GM12878 (cell line): ENCODE results near the gene TRNT1. TPM values are rescaled to one million over a fixed set of nuclear protein-coding genes. Genes with fewer than 3 reads are reported as not detected.

Experiments used
- ATAC-seq: fragments of 200-7000 bp; cut with Tn5 transposase; 3 replicates; pipeline ENCODE4 v1.9.1; 2020; ENCODE audit warnings: mild to moderate bottlenecking, moderate library complexity
- Bru-seq: library from RNA; stranded (reverse); fragments of 400-500 nt; gene quantifications from one replicate; lab custom pipeline; 2021; lab: Mats Ljungman, UMichigan
- BruChase-seq, 2 experiments: library from RNA; stranded (reverse); fragments of 400-500 nt; gene quantifications; one replicate each; lab custom pipeline; 2021; lab: Mats Ljungman, UMichigan
- BruUV-seq: library from RNA; stranded (reverse); fragments of 400-500 nt; replicated peaks from 2 replicates; lab custom pipeline; 2021; lab: Mats Ljungman, UMichigan
- CTCF ChIA-PET: fragments of 300-600 bp; sonication (Branson Sonifier 250); formaldehyde crosslinking; extraction: SDS; loops from one replicate; lab custom pipeline; 2021; ENCODE audit warnings: inconsistent platforms; lab: Yijun Ruan, JAX
- POLR2A ChIA-PET: fragments of 350-600 bp; formaldehyde crosslinking; extraction: SDS; loops from one replicate; lab custom pipeline; 2021; ENCODE audit warnings: inconsistent platforms; lab: Charles Lee
- RAD21 ChIA-PET: fragments of 300-600 bp; sonication (Branson Sonifier 250); formaldehyde crosslinking; loops from one replicate; lab custom pipeline; 2023; ENCODE audit warnings: antibody characterized with exemption; ENCODE audit not compliant: unreplicated experiment; lab: Charles Lee
- SMC1A ChIA-PET: fragments of 300-600 bp; sonication (Branson Sonifier 250); formaldehyde crosslinking; loops from one replicate; lab custom pipeline; 2023; ENCODE audit not compliant: unreplicated experiment, uncharacterized antibody; lab: Charles Lee
- DNase-seq: peaks from one replicate; pipeline ENCODE4 v3.0.0-alpha.2; 2011; ENCODE audit warnings: low read depth, low spot score
- FAIRE-seq: peaks from 3 replicates; lab custom pipeline; 2011; peaks lifted over from hg19 to GRCh38; lab: Jason Lieb, UNC
- H2AFZ ChIP-seq: 2 replicates; pipeline ENCODE4 v1.6.0; 2011; ENCODE audit warnings: low read depth, low read length, control low read depth; ENCODE audit not compliant: control insufficient read depth
- H3K27ac ChIP-seq: 2 replicates; pipeline ENCODE4 v1.5.1; 2011; ENCODE audit warnings: control low read depth; ENCODE audit not compliant: control insufficient read depth, insufficient read depth
- H3K27me3 ChIP-seq, 2 experiments: replicated peaks in 1 of 2; 2 replicates each; pipeline versions ENCODE4 v1.6.0 to v1.6.1; 2011; ENCODE audit warnings: low read length in 1 of 2; ENCODE audit not compliant: control insufficient read depth in 2 of 2, insufficient read depth in 2 of 2
- H3K36me3 ChIP-seq, 2 experiments: 2 replicates each; pipeline ENCODE4 v1.5.1; 2011; ENCODE audit warnings: low read length in 1 of 2; ENCODE audit not compliant: control insufficient read depth in 2 of 2, insufficient read depth in 2 of 2
- H3K4me1 ChIP-seq: 2 replicates; pipeline ENCODE4 v1.6.1; 2011; ENCODE audit warnings: mild to moderate bottlenecking, low read length, moderate library complexity, mixed read lengths; ENCODE audit not compliant: control insufficient read depth, insufficient read depth
- H3K4me2 ChIP-seq: 2 replicates; pipeline ENCODE4 v1.6.0; 2011; ENCODE audit warnings: control low read depth; ENCODE audit not compliant: control insufficient read depth, insufficient read depth
- H3K4me3 ChIP-seq: fragments of 200-600 bp; sonication (generic); 2 replicates; pipeline ENCODE4 v1.5.1; 2016
- H3K79me2 ChIP-seq: 2 replicates; pipeline ENCODE4 v1.6.0; 2011; ENCODE audit warnings: low read length; ENCODE audit not compliant: control insufficient read depth, insufficient read depth
- H3K9ac ChIP-seq: 2 replicates; pipeline ENCODE4 v1.8.0; 2011; ENCODE audit warnings: low read length, control low read depth, mixed read lengths; ENCODE audit not compliant: control insufficient read depth, insufficient read depth
- H3K9me3 ChIP-seq: replicated peaks from 3 replicates; pipeline ENCODE4 v1.5.1; 2011; ENCODE audit warnings: mild to moderate bottlenecking, low read length; ENCODE audit not compliant: control insufficient read depth, insufficient read depth
- H4K20me1 ChIP-seq: 2 replicates; pipeline ENCODE4 v1.6.0; 2011; ENCODE audit not compliant: control insufficient read depth, insufficient read depth
- ATF2 ChIP-seq: IDR thresholded peaks from 2 replicates; pipeline ENCODE4 v1.6.1; 2012; ENCODE audit warnings: low read length, inconsistent platforms
- ATF7 ChIP-seq: fragments of 450-650 bp; IDR thresholded peaks from 2 replicates; pipeline ENCODE4 v1.6.1; 2016; ENCODE audit warnings: low read depth, mild to moderate bottlenecking
- BHLHE40 ChIP-seq, 2 experiments: fragments of 450-650 bp in 1 of 2; IDR thresholded peaks; 2 replicates each; pipeline ENCODE4 v1.6.1; 2011 to 2017; ENCODE audit warnings: low read depth in 2 of 2, borderline replicate concordance in 1 of 2, improper control_type of control experiment in 1 of 2, low read length in 1 of 2, mild to moderate bottlenecking in 1 of 2
- HCFC1 ChIP-seq: fragments of 150-350 bp; IDR thresholded peaks from 2 replicates; pipeline ENCODE4 v1.6.1; 2014; ENCODE audit warnings: low read length
- MLLT1 ChIP-seq: fragments of 450-650 bp; IDR thresholded peaks from 2 replicates; pipeline ENCODE4 v1.6.1; 2016; ENCODE audit warnings: mild to moderate bottlenecking
- POLR2AphosphoS2 ChIP-seq: IDR thresholded peaks from 2 replicates; pipeline ENCODE4 v1.6.1; 2011; ENCODE audit warnings: low read depth, mild to moderate bottlenecking, low read length, improper control_type of control experiment, moderate library complexity
- RELA ChIP-seq: fragments of 450-650 bp; IDR thresholded peaks from 2 replicates; pipeline ENCODE4 v1.8.0; 2014; ENCODE audit warnings: borderline replicate concordance; ENCODE audit not compliant: partially characterized antibody
- SUPT20H ChIP-seq: IDR thresholded peaks from 2 replicates; pipeline ENCODE4 v1.6.1; 2011; ENCODE audit warnings: low read depth, mild to moderate bottlenecking, low read length, moderate library complexity, borderline replicate concordance; ENCODE audit not compliant: control insufficient read depth
- WGBS: methylation state at CpG from one replicate; pipeline ENCODE4 v1.1.6; 2016; ENCODE audit warnings: low lambda C conversion rate; ENCODE audit not compliant: insufficient replicate concordance, insufficient coverage; ENCODE audit errors: missing lambda C conversion rate; 5-methylcytosine and 5-hydroxymethylcytosine counted together
- in situ Hi-C: fragments of 300-500 bp; cut with MboI; formaldehyde crosslinking; loops from 9 replicates; pipeline ENCODE4 v1.14.3; 2018; ENCODE audit warnings: mixed read lengths
- intact Hi-C: fragments of 100-400 bp; cut with micrococcal nuclease; formaldehyde crosslinking; loops from one replicate; pipeline ENCODE4 v1.14.2; 2022; ENCODE audit not compliant: unreplicated experiment
- long read RNA-seq, 2 experiments: library from polyadenylated mRNA; unstranded; transcript quantifications; one replicate each; pipeline ENCODE4 v2.0.0, GENCODE V29; 2019 to 2020
- polyA minus RNA-seq, 3 experiments: library from RNA; depleted of rRNA, polyadenylated mRNA; stranded (reverse); fragments of >200 nt; gene quantifications; 2 replicates each; pipeline ENCODE4 v1.2.3, GENCODE V29; 2011
- polyA plus RNA-seq, 11 experiments: library from polyadenylated mRNA; depleted of rRNA in 4 of 11; unstranded in 6 of 11; stranded (reverse) in 5 of 11; fragments of >200 nt; fragmentation: Nextera tagmentation in 4 of 11; fragmentation: Illumina TruSeq in 1 of 11; extraction: Ambion mirVana in 4 of 11; extraction: Trizol in 1 of 11; gene quantifications; 1 replicate in 1 of 11; 2 replicates in 10 of 11; pipeline versions ENCODE4 v1.2.1 to v1.2.3, GENCODE V29; 2011 to 2016; ENCODE audit warnings: inconsistent platforms in 2 of 11, missing spikeins in 2 of 11, low read depth in 1 of 11
- total RNA-seq, 4 experiments: library from RNA; depleted of rRNA in 3 of 4; stranded (reverse); fragments of >200 nt in 3 of 4; fragmentation: Illumina TruSeq in 1 of 4; extraction: Trizol in 1 of 4; gene quantifications; 2 replicates each; pipeline versions ENCODE4 v1.2.1 to v1.2.3, GENCODE V29; 2013 to 2021

The TRNT1 gene
- 93.7 and 102 TPM in 2 replicates for total RNA-seq (2013; cell fraction: nucleolus; rRNA removed)
- 33.6 and 35.4 TPM in 2 replicates for total RNA-seq (2014; rRNA removed)
- total RNA-seq (2014; rRNA removed; fragmentation: Illumina TruSeq; extraction: Trizol): 34.6 and 37.9 TPM in 2 replicates
- 28.1 and 33.8 TPM in 2 replicates for total RNA-seq (2021)
- 12.1 TPM for polyA plus RNA-seq (2011; ENCODE audit: low read depth)
- 28.6 and 46.8 TPM in 2 replicates for polyA plus RNA-seq (2011; rRNA removed)
- 6.1 and 7.4 TPM in 2 replicates for polyA plus RNA-seq (2011; cell fraction: cytosol; rRNA removed)
- polyA plus RNA-seq (2011; cell fraction: nucleus; rRNA removed): 36.2 and 51.5 TPM in 2 replicates
- polyA plus RNA-seq (2012): 18.2 and 20.5 TPM in 2 replicates
- 34.1 and 42.7 TPM in 2 replicates for polyA plus RNA-seq (2014; fragmentation: Illumina TruSeq; extraction: Trizol)
- polyA plus RNA-seq (2014; fragmentation: Nextera tagmentation; extraction: Ambion mirVana): 10 to 100 TPM; 37.9 to 45.1 TPM
- 32.2 and 35.5 TPM in 2 replicates for polyA plus RNA-seq (2014; rRNA removed)
- polyA plus RNA-seq (2016; fragmentation: Nextera tagmentation; extraction: Ambion mirVana): 10 to 100 TPM; 54.4 to 54.9 TPM
- 19.9 and 21.6 TPM in 2 replicates for polyA minus RNA-seq (2011; rRNA and poly(A)+ RNA removed)
- 6.3 and 8.2 TPM in 2 replicates for polyA minus RNA-seq (2011; cell fraction: cytosol; rRNA and poly(A)+ RNA removed)
- 38.8 and 69.7 TPM in 2 replicates for polyA minus RNA-seq (2011; cell fraction: nucleus; rRNA and poly(A)+ RNA removed)
- Bru-seq, nascent RNA: percentile 94 among the genes with signal in this experiment
- percentile 81 among the genes with signal in this experiment for BruChase-seq, experiment 1, labeled RNA remaining after a 6-hour chase
- BruChase-seq, experiment 2, labeled RNA remaining after a 2-hour chase: percentile 87 among the genes with signal in this experiment
- long read RNA-seq, experiment 1, transcript TRNT1-201 (8 exons, 2,276 nt): major isoform, 19 of 32 reads
- long read RNA-seq, experiment 1, partial matches to known transcripts: 7 of 32 reads
- long read RNA-seq, experiment 1, other reads (novel, unspliced or antisense): 5 of 32 reads
- long read RNA-seq, experiment 2, transcript TRNT1-203 (3 exons, 976 nt): minor isoform, 8 of 322 reads
- long read RNA-seq, experiment 2, transcript TRNT1-201 (8 exons, 2,276 nt): major isoform, 237 of 322 reads
- long read RNA-seq, experiment 2, partial matches to known transcripts: 30 of 322 reads
- long read RNA-seq, experiment 2, other reads (novel, unspliced or antisense): 37 of 322 reads

GRCh38 chr3:3126477-3127431, at the start of gene TRNT1:
Gene TRNT1, plus strand, starts transcription at chr3:3126940. Its CDS starts 2,101 bp downstream, at chr3:3129041.
- peak; percentile 95 for ATAC-seq
- no peaks in the 10 kb centered on the region for H4K20me1 ChIP-seq
- intact Hi-C loops: loop anchor here (2.0 to 5.0 kb wide), 3 partner anchors 38 to 89 kb away; partner anchors contain the start of gene CRBN
- H2AFZ ChIP-seq: peak within 1 kb of the TSS; percentile 94
- SMC1A ChIA-PET: interaction anchor here (1.2 kb wide), 1 partner anchor 11 kb away, joined by 3 read pairs; no protein-coding TSS in a partner anchor
- H3K9ac ChIP-seq: peak within 1 kb of the TSS; percentile 84
- H3K4me3 ChIP-seq: peak within 1 kb of the TSS; percentile 89
- H3K79me2 ChIP-seq: peaks cover 38% of the 10 kb centered on the region
- H3K27me3 ChIP-seq: no peaks in the 10 kb centered on the region
- peak; percentile 75 for FAIRE-seq
- peaks cover 9% of the 10 kb centered on the region; the same call in 1 of the 2 replicates for H3K4me1 ChIP-seq
- H3K27ac ChIP-seq: peak within 1 kb of the TSS; percentile 87
- CTCF ChIA-PET: interaction anchor here (0.8 kb wide), 1 partner anchor 73 kb away, joined by 3 read pairs; no protein-coding TSS in a partner anchor
- peak within 1 kb of the TSS; percentile 93 for H3K4me2 ChIP-seq
- RAD21 ChIA-PET: no interaction called here
- peaks cover 2% of the 10 kb centered on the region; the same call in 1 of the 3 replicates for H3K9me3 ChIP-seq
- peak; percentile 69 for DNase-seq
- peaks cover 0 to 11% of the 10 kb centered on the region in 2 experiments; a peak in 3 of 4 replicates for H3K36me3 ChIP-seq
- 3% methylated on average over 67 of the region's 100 CpGs for WGBS
- in situ Hi-C loops: no loop called here
- POLR2A ChIA-PET: interaction anchor here (0.9 to 1.0 kb wide), 2 partner anchors 39 to 143 kb away, joined by 3 read pairs; no protein-coding TSS in a partner anchor
- BruUV-seq: no TSS peak
- TF ChIP-seq MLLT1: 0 out of 2 replicates have a peak, but pooled peaks have one; percentile 82
- TF ChIP-seq SUPT20H: no peak
- peak; percentile 44 to 88 for TF ChIP-seq BHLHE40 (IDR thresholded peaks at IDR 0.05; ENCODE audit: borderline replicate concordance in 1 of 2, low read depth in 2 of 2, low read length in 1 of 2)
- no peak for TF ChIP-seq RELA
- TF ChIP-seq HCFC1: no peak; the same call in 1 of the 2 replicates
- peak; percentile 50; the same call in 1 of the 2 replicates for TF ChIP-seq ATF2
- TF ChIP-seq POLR2AphosphoS2: peak; percentile 52; the same call in 1 of the 2 replicates
- TF ChIP-seq ATF7: peak; percentile 98
